Duodenal mucosa (tissue), 2 donors: ENCODE measurements around the gene ENPP7.

Source experiments
- H3K27ac ChIP-seq: one replicate; pipeline ENCODE4 v1.7.0; 2013; ENCODE audit warnings: low read depth, low read length
- H3K27me3 ChIP-seq, 2 donors: one replicate each; pipeline ENCODE4 v1.7.0; 2013; ENCODE audit warnings: low read length in 2 of 2, control low read depth in 1 of 2; ENCODE audit not compliant: insufficient read depth in 2 of 2, control insufficient read depth in 1 of 2
- H3K36me3 ChIP-seq, 2 donors: one replicate each; pipeline ENCODE4 v1.7.0; 2013; ENCODE audit warnings: low read length in 2 of 2, control low read depth in 1 of 2; ENCODE audit not compliant: insufficient read depth in 2 of 2, control insufficient read depth in 1 of 2
- H3K4me1 ChIP-seq, 2 donors: one replicate each; pipeline ENCODE4 v1.7.0; 2013; ENCODE audit warnings: low read length in 2 of 2, control low read depth in 1 of 2; ENCODE audit not compliant: insufficient read depth in 2 of 2, control insufficient read depth in 1 of 2
- H3K4me3 ChIP-seq, 2 donors: one replicate each; pipeline ENCODE4 v1.7.0; 2013; ENCODE audit warnings: low read length in 2 of 2, low read depth in 1 of 2
- H3K9ac ChIP-seq, 2 donors: one replicate each; pipeline ENCODE4 v1.7.0; 2013; ENCODE audit warnings: low read length in 2 of 2, low read depth in 1 of 2
- H3K9me3 ChIP-seq, 2 donors: one replicate each; pipeline ENCODE4 v1.7.0; 2013; ENCODE audit warnings: low read length in 2 of 2, control low read depth in 1 of 2; ENCODE audit not compliant: control insufficient read depth in 1 of 2

ENPP7 gene

DNA sequence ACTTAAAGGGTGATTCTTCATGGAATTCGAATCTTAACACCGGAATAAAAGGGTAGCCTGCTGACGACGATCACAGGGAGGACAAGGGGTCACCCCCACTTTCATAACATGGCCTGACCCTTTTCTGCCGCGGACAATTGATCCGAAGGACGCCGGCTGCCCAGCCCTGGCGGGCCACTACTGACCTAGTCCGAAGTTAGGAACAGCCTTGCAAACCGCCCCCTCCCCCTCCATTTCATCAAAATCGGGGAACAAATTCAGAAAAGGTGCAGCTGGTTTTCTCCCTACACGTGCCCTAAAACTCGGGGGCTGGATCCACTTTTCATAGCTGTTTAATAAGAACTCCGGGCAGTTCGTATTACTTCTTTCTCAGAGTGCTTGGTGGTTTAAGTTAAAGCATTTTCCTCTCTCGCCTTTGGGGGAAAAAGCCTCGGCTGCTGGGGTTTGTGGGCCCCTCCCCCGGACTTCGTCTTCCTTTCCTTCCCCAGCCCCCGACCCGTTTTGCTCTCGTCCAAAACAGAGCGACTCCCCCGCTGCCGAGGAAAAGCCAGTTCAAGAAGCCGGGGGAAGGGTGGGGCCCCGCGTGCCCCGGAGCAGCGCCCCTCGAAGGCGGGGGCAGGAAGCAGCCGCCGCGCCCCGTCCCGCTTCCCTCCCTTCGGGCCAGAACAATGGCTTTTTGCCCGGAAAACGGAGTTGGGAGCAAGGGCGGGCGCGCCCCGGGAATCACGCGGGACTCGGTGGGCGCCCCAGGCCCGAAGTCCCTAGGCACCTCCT, 46.6 kb downstream of the ENPP7 start:
- Histone ChIP-seq H3K9me3 (no peaks in the 10 kb centered on the region), H3K36me3 (no peaks in the 10 kb centered on the region), H3K9ac (no peak overlapping the region), H3K27me3 (peaks cover 80% of the 10 kb centered on the region in 2 donors), H3K27ac (no peak overlapping the region), H3K4me3 (peak overlapping the region in 1 of 2 donors; percentile 55), H3K4me1 (peaks cover 16 to 17% of the 10 kb centered on the region in 2 donors)

DNA sequence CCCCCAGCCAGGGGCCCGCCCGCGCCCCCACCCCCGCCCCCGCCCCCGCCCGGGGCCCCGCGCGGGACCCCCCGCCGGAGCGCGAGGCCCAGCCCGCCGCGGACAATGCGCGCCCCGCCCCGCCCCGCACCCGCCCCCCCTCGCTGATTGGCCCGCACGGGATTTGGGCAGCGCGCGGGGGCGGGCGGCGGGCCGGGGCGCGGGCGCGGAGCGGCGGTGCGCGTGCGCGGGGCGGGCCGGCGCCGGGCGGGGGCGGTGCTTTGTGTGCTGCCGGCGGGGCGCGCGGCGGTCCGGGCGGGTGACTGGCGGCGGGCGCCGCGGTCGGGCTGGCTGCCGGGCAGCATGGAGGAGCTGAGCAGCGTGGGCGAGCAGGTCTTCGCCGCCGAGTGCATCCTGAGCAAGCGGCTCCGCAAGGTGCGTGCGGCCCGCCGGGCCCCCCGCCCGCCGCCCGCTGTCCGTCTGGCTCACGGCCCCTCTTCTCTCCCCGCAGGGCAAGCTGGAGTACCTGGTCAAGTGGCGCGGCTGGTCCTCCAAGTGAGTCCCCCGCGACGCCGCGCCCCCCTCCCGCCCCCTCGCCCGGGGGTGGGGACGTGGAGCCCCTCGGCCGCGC, 47.3 kb downstream of the ENPP7 start, which contains the start of gene CBX2:
Gene CBX2, plus strand, starts transcription at position 255 of the 610 bp plus-strand sequence. Its CDS starts 88 bp downstream, at position 343.
- Histone ChIP-seq H3K27ac (no peak within 1 kb of the TSS), H3K4me3 (peak within 1 kb of the TSS; percentile 55), H3K4me1 (peaks cover 16 to 17% of the 10 kb centered on the region in 2 donors), H3K9ac (no peak within 1 kb of the TSS), H3K27me3 (peaks cover 77 to 81% of the 10 kb centered on the region in 2 donors), H3K36me3 (no peaks in the 10 kb centered on the region), H3K9me3 (no peaks in the 10 kb centered on the region)

DNA sequence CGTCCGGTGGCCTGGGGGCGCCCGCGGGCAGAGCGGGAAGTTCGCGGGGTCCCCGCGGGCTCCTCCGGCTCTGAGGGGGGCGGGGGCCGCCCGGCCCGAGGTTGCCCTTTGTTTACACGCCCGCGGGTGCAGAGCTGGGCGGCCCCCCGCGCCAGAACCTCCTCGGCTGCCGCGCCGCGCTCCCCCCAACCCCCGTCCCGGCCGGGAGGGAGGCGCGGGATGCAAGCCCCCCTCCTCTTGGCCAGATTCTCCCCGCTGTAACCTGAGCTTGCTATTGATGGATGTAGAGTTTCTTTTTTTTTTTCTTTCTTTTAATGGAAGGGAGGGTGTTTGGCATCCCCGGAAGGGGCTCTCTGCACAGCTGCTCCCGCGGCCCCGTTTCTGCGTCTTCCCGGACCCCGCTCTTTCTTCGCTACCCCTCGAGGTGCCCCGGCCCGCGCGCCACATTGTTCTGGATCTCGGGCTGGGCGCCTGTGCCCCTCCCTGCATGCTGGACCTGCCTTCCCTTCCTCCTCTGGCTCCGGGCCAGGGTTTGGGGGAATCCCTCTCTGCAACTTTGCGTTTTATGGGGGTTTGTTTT, 47.9 kb downstream of the ENPP7 start:
- Histone ChIP-seq H3K9me3 (no peaks in the 10 kb centered on the region), H3K4me1 (peaks cover 16 to 17% of the 10 kb centered on the region in 2 donors), H3K27ac (no peak overlapping the region), H3K36me3 (no peaks in the 10 kb centered on the region), H3K4me3 (peak overlapping the region in 1 of 2 donors; percentile 35), H3K27me3 (peaks cover 73 to 78% of the 10 kb centered on the region in 2 donors), H3K9ac (no peak overlapping the region)

DNA sequence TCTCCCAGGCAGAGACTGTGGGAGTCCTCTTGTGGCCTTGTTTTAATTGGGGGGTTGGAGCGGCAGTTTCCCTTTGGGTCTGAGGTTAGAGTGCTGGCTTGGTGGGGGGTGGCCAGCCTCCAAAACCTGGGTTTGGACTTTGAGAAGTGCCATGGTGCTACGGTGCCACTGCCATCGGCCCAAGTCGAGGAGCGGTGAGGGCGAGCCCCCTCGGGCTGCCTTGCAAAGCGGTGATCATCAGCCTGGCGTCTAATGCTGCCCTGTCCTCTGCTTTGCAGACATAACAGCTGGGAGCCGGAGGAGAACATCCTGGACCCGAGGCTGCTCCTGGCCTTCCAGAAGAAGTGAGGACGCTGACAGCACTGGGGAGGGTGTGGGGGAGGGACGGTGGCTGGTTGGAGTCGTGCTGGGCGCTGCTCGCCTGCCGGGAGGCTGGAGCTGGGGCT, 48.4 kb downstream of the ENPP7 start:
- no peak overlapping the region for H3K27ac ChIP-seq
- no peak overlapping the region for H3K9ac ChIP-seq
- H3K27me3 ChIP-seq, result peaks cover 71 to 75% of the 10 kb centered on the region in 2 donors
- H3K36me3 ChIP-seq, result no peaks in the 10 kb centered on the region
- H3K4me1 ChIP-seq, result peaks cover 16 to 17% of the 10 kb centered on the region in 2 donors
- H3K4me3 ChIP-seq, result peak overlapping the region in 1 of 2 donors; percentile 35
- no peaks in the 10 kb centered on the region for H3K9me3 ChIP-seq

DNA sequence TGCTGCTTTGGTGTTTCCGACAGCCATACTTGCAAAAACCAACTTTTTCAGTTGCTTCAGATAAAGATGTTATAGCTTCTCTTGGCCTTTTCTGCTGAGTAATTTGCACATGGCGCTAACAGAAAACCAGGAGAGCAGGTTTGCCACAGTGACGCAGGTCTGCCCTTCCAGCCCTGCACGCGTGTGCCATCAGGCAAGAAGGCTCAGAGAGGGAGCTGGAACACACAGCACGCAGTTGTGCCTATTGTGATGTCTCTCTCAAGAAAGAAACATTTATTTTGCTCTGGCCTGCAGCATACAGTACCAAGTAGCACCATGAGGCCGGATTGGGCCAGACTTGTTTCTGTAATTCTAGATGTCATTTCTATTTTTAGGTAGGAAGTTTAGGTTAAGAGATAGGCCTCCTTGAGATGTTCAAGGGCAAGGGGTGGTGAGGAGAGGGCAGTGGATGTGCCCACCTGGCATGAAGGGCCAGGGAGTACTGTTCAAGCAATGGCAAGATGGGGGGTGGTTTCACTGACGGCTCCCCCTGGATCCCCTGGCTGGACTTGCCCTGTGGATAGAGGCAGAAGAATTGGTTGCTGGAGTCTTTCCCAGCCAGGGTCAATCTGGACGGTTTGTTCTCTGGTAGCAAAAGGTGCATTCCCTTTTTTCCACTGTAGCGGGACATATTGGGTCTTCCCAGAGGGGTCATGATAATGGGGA, 49.1 kb downstream of the ENPP7 start:
- Histone ChIP-seq H3K27ac (no peak overlapping the region), H3K27me3 (peaks cover 64 to 67% of the 10 kb centered on the region in 2 donors), H3K9me3 (no peaks in the 10 kb centered on the region), H3K36me3 (no peaks in the 10 kb centered on the region), H3K9ac (no peak overlapping the region), H3K4me3 (no peak overlapping the region), H3K4me1 (peaks cover 16 to 17% of the 10 kb centered on the region in 2 donors)

DNA sequence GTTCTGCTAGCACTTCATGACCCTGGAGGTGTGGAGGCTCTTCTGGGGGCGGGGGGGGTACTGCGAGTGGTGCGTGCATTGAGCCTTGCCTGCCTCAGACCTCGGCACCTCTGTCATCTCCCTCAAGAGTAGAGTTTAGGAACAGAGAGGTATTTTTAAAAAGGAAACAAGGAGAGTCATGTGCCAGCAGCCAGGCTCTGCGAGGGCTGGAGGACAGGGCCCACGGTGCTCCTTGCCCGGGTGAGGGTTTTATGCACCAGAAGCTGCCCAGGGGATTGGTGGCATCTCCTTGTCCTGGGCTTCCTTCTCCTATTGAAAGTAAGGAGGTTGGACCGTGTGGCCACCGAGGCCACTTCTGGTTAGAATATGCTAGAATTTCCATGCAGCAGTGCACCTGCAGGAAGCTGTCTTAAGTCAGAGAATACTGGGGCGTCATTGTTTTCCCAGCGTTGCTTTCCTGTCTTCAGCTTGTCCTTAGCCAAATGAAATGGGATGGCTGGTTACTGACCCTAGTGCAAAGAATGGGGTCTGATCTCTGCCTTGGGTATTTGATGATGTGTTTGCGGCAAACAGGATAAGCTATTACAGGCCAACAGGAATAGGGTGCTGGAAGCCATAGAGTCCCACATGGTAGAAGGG, 50.4 kb downstream of the ENPP7 start:
- no peak overlapping the region for H3K27ac ChIP-seq
- H3K36me3 ChIP-seq, result no peaks in the 10 kb centered on the region
- peaks cover 16 to 17% of the 10 kb centered on the region in 2 donors for H3K4me1 ChIP-seq
- no peaks in the 10 kb centered on the region for H3K9me3 ChIP-seq
- peaks cover 50 to 60% of the 10 kb centered on the region in 2 donors for H3K27me3 ChIP-seq
- H3K9ac ChIP-seq, result no peak overlapping the region
- H3K4me3 ChIP-seq, result no peak overlapping the region

DNA sequence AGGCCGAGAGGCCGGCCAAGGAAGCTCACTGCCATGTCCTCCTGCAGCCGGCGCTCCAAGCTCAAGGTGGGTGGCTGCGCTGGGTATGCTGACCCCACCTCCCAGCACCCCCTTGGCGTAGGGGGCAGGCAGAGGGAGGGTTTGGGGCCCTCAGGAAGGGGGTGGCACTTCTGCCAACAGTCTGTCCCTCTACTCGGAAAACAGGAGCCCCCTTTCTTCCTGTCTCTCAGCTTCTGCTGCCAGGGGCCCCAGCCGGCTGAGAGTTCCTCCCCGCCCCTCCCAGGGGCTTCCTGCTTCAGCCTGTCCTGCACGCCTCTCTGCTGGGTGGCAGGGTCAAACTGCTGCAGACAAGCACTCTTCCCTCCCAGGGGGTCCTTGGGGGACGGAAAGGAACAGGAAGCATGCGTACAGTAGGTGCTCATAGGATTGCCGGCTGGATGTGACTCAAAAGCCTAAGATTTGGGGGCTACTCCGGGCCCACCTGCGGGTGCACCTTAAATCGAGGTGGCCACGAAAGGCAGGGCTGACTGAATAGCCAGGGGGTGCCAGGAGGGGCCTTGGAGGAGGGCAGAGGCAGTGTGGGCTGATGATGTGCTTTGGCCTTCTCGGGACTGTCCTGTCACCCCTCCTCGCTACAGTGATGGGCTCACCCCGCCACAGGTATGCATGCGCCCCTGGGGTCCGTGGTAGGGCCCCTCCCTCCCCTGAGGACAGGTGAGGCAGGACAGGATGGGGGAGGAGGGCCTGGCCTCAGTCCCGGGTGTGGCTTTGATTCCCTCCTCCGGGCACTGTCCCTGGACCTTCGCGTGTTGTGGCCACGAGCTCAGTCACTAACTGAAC, 51.2 kb downstream of the ENPP7 start:
- Histone ChIP-seq H3K4me3 (no peak overlapping the region), H3K27ac (no peak overlapping the region), H3K36me3 (no peaks in the 10 kb centered on the region), H3K4me1 (peaks cover 12 to 14% of the 10 kb centered on the region in 2 donors), H3K9ac (no peak overlapping the region), H3K9me3 (no peaks in the 10 kb centered on the region), H3K27me3 (peaks cover 44 to 58% of the 10 kb centered on the region in 2 donors)

DNA sequence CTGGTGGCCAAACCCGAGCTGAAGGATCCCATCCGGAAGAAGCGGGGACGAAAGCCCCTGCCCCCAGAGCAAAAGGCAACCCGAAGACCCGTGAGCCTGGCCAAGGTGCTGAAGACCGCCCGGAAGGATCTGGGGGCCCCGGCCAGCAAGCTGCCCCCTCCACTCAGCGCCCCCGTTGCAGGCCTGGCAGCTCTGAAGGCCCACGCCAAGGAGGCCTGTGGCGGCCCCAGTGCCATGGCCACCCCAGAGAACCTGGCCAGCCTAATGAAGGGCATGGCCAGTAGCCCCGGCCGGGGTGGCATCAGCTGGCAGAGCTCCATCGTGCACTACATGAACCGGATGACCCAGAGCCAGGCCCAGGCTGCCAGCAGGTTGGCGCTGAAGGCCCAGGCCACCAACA, 53.1 kb downstream of the ENPP7 start:
- Histone ChIP-seq H3K4me3 (no peak overlapping the region), H3K27me3 (peaks cover 48 to 61% of the 10 kb centered on the region in 2 donors), H3K27ac (no peak overlapping the region), H3K36me3 (no peaks in the 10 kb centered on the region), H3K4me1 (peaks cover 4 to 5% of the 10 kb centered on the region in 2 donors), H3K9me3 (no peaks in the 10 kb centered on the region), H3K9ac (no peak overlapping the region)
